MCF 10A (cell line): Measurements from ENCODE around the gene PRM1. TPM values are rescaled to one million over a fixed set of nuclear protein-coding genes. Genes with fewer than 3 reads are reported as not detected.
A peak's percentile ranks its signal among the peaks of the same experiment; 100 is the strongest.

ENCODE experiments used
- BruUV-seq: library from RNA; stranded (reverse); fragments of 400-500 nt; replicated peaks from 2 replicates; lab custom pipeline; 2021; lab: Mats Ljungman, UMichigan
- CTCF ChIA-PET: fragments of 300-600 bp; sonication (Branson Sonifier 250); formaldehyde crosslinking; extraction: SDS; loops from one replicate; lab custom pipeline; 2021; ENCODE audit warnings: antibody characterized with exemption, inconsistent platforms; lab: Yijun Ruan, JAX
- POLR2A ChIA-PET: fragments of 300-600, 350-650 bp; sonication (Branson Sonifier 250); formaldehyde crosslinking; extraction: SDS; loops from one replicate; lab custom pipeline; 2020; ENCODE audit warnings: antibody characterized with exemption, inconsistent platforms; lab: Yijun Ruan, JAX
- DNase-seq: peaks from one replicate; pipeline ENCODE4 v3.0.0-alpha.2; 2018; ENCODE audit not compliant: unreplicated experiment
- H3K27ac Mint-ChIP-seq: one replicate; pipeline ENCODE4 v1.8.0; 2022; ENCODE audit warnings: mild to moderate bottlenecking, low read depth, mixed read lengths; ENCODE audit not compliant: unreplicated experiment
- H3K27me3 Mint-ChIP-seq: one replicate; pipeline ENCODE4 v1.8.0; 2022; ENCODE audit warnings: mixed read lengths; ENCODE audit not compliant: insufficient read depth, unreplicated experiment
- H3K36me3 Mint-ChIP-seq: one replicate; pipeline ENCODE4 v1.8.0; 2022; ENCODE audit warnings: mild to moderate bottlenecking, moderate library complexity, mixed read lengths; ENCODE audit not compliant: insufficient read depth, unreplicated experiment
- H3K4me1 Mint-ChIP-seq: one replicate; pipeline ENCODE4 v1.8.0; 2022; ENCODE audit warnings: mixed read lengths; ENCODE audit not compliant: insufficient read depth, unreplicated experiment
- H3K4me3 Mint-ChIP-seq: one replicate; pipeline ENCODE4 v1.8.0; 2022; ENCODE audit warnings: mild to moderate bottlenecking, moderate library complexity, mixed read lengths; ENCODE audit not compliant: unreplicated experiment
- H3K9me3 Mint-ChIP-seq: one replicate; pipeline ENCODE4 v1.8.0; 2022; ENCODE audit warnings: mixed read lengths; ENCODE audit not compliant: unreplicated experiment
- CTCF ChIP-seq: fragments of 200-600 bp; IDR thresholded peaks from one replicate; pipeline ENCODE4 v1.8.0; 2022; ENCODE audit warnings: antibody characterized with exemption, mild to moderate bottlenecking; ENCODE audit not compliant: unreplicated experiment
- intact Hi-C: fragments of 100-400 bp; cut with micrococcal nuclease; formaldehyde crosslinking; loops from 2 replicates; pipeline ENCODE4 v1.14.1; 2022
- total RNA-seq: library from RNA; stranded (reverse); gene quantifications from 2 replicates; pipeline ENCODE4 v1.2.3, GENCODE V29; 2022

PRM1 gene
- total RNA-seq, 1 experiment from 2014 or later: not detected

DNA sequence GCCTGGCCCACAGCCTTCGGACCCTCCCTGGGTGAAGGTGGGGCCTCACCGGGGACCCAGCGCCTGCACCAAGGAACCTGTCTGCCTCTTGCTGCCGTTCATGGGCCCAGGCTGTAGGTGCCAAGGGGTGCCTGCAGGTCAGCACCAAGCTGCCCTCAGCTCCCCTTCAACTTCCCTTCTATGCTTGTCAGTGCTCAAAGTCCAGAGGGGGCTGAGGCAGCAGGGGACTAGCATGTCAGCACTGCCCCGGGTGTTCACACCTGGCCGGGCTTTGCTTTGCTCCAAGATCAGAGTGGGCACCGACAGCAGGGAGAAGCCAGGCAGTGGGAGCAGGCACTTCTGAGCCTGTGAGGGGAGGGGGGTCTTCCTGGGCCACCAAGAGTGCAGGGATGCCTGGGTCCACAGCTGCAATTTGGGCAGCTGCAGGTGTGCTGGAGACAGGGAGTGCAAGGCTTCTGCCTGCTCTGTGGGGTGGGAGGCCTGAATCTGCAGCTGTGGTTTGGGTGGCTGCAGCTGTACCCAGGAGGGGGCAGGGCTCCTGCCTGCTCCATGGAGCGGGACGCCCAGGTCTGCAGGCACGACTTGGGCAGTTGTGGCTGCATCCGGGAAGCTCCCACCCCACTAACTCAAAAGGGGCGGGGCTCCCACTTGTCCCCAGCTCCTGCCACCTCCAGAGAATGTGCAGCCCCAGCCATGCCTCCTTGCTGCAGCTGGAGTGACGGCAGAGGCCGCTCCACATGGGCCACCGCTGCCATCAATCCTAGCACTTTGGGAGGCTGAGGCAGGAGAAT lies 27.6 kb upstream of the PRM1 start:
- POLR2A ChIA-PET: no interaction called here
- Mint-ChIP-seq H3K4me1 (peaks cover 13% of the 10 kb centered on the region), H3K4me3 (no peak overlapping the region), H3K27ac (no peak overlapping the region), H3K36me3 (peaks cover 6% of the 10 kb centered on the region), H3K9me3 (no peaks in the 10 kb centered on the region), H3K27me3 (no peaks in the 10 kb centered on the region)
- CTCF ChIA-PET: interaction anchor here (0.5 kb wide), 1 partner anchor 673 kb away, joined by 6 read pairs; no protein-coding TSS in a partner anchor
- intact Hi-C loops: no loop called here
- no peak for DNase-seq
- no TSS peak for BruUV-seq
- TF ChIP-seq CTCF: no peak

DNA sequence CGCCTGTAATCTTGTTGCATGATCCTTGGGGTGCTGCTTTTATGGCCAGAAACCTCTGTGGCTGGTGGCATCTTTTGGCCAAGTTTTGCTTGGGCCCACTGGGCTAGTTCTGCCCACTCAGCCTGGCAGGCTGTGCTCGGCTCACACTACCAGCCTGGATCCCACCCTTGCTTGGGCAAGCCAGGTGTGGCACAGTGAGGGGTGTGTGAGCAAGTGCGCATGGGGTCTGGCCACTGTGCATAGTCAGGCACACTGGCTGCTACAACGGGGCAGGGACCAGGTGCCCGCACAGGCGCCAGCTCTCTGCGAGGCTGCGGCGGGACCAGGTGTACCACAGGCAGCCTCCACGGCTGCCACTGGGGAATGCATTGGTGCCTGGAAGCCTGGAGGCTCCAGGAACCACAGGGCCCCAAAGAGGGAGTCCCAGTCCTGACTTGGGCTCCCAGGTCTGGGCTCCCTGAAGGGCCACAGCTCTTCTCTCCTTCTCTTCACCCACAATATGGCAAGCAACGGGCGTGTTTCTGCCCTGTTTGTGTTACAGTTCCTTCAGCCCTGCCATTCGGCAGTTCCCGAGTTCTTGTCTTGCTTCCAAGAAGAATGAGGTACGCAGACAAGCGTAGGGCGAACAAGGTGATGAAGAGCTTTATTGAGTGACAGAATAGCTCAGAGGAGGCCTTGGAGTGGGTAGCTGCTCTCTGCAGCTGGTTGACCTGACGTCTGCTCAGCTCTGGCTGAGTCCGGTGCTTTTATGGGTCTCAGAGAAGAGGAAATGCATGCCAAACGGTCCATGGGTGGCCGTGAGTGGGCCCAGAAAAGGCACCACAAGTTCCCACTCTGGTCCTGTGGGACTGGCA lies 26.7 kb upstream of the PRM1 start:
- Mint-ChIP-seq H3K9me3 (no peaks in the 10 kb centered on the region), H3K27ac (no peak overlapping the region), H3K36me3 (peaks cover 4% of the 10 kb centered on the region), H3K27me3 (no peaks in the 10 kb centered on the region), H3K4me1 (peaks cover 9% of the 10 kb centered on the region), H3K4me3 (no peak overlapping the region)
- ChIA-PET CTCF (interaction anchor here (0.5 kb wide), 1 partner anchor 673 kb away, joined by 6 read pairs; no protein-coding TSS in a partner anchor), POLR2A (interaction anchor here (0.6 kb wide), 2 partner anchors 37 to 159 kb away, joined by 3 to 4 read pairs; partner anchors contain the start of gene RMI2)
- TF ChIP-seq CTCF: no peak
- BruUV-seq: no TSS peak
- DNase-seq: no peak
- intact Hi-C loops: no loop called here

- BruUV-seq: no TSS peak
- Mint-ChIP-seq H3K4me3 (no peak overlapping the region), H3K36me3 (no peaks in the 10 kb centered on the region), H3K27me3 (no peaks in the 10 kb centered on the region), H3K4me1 (peaks cover 6% of the 10 kb centered on the region), H3K9me3 (no peaks in the 10 kb centered on the region), H3K27ac (no peak overlapping the region)
- POLR2A ChIA-PET: interaction anchor here (0.6 kb wide), 1 partner anchor 38 kb away, joined by 3 read pairs; the partner anchor contains the start of gene RMI2
- intact Hi-C loops: no loop called here
- no peak for TF ChIP-seq CTCF
- CTCF ChIA-PET: no interaction called here
- DNase-seq: peak; percentile 53
These were observed 26.0 kb upstream of the PRM1 start for GRCh38 chr16:11306997-11307638.

- peaks cover 6% of the 10 kb centered on the region for H3K4me1 Mint-ChIP-seq
- ChIA-PET CTCF (no interaction called here), POLR2A (no interaction called here)
- DNase-seq: no peak
- no peak for TF ChIP-seq CTCF
- intact Hi-C loops: no loop called here
- BruUV-seq: no TSS peak
- no peaks in the 10 kb centered on the region for H3K9me3 Mint-ChIP-seq
- H3K36me3 Mint-ChIP-seq: no peaks in the 10 kb centered on the region
- H3K27ac Mint-ChIP-seq: no peak overlapping the region
- H3K4me3 Mint-ChIP-seq: no peak overlapping the region
- no peaks in the 10 kb centered on the region for H3K27me3 Mint-ChIP-seq
These were observed 25.3 kb upstream of the PRM1 start for GRCh38 chr16:11306381-11306780.
